HG03175 (cell line): ENCODE measurements around the gene FOXR2.
A peak's percentile ranks its signal among the peaks of the same experiment; 100 is the strongest.

Experiments
- ATAC-seq: cut with Tn5 transposase; IDR thresholded peaks from one replicate; pipeline ENCODE4 v1.9.1; 2021; ENCODE audit warnings: mild to moderate bottlenecking, moderate library complexity; ENCODE audit not compliant: unreplicated experiment

FOXR2 gene, protein sequence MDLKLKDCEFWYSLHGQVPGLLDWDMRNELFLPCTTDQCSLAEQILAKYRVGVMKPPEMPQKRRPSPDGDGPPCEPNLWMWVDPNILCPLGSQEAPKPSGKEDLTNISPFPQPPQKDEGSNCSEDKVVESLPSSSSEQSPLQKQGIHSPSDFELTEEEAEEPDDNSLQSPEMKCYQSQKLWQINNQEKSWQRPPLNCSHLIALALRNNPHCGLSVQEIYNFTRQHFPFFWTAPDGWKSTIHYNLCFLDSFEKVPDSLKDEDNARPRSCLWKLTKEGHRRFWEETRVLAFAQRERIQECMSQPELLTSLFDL

DNA sequence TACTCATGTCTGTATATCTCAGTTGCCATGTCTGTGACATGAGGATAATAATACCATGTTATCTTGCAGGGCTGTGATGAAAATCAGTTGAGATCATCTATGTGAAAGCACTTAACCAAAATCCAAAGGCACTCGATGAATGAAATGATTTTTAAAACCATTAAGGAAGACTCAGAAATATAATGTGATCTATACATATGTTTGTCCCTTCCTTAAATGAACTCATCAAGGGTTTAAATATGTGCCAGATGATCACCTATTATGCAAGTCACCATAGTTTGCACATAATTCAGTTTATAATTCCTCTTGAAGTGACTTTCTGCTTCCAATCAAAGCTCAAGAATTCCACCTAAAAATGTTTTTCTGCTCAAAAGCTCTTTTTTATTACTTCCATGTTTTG, at the start of gene FOXR2:
TSS of gene FOXR2 (plus strand) at position 301 of the 400 bp plus-strand sequence. CDS start 312 bp downstream, outside the sequence.
- no peak for ATAC-seq

DNA sequence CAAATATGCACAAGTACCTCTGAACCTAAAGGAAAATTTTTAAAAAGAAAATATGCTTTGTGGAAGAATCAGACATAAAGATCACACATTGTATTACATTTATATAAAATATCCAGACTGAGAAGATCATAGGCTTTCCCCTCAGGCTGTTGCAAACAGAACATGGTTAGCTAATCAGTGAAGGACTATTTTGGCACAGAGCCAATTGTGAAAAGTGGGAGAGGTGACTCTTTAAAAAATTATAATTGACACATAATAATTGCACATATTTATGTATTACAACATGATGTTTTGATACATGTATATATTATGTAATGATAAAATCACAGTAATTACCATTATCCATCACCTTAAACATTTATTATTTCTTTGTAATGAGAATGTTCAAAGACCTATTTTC, 44.1 kb upstream of the FOXR2 start:
- ATAC-seq: no peak

- no peak for ATAC-seq
These were observed 40.8 kb upstream of the FOXR2 start for GRCh38 chrX:55582447-55582846.

DNA sequence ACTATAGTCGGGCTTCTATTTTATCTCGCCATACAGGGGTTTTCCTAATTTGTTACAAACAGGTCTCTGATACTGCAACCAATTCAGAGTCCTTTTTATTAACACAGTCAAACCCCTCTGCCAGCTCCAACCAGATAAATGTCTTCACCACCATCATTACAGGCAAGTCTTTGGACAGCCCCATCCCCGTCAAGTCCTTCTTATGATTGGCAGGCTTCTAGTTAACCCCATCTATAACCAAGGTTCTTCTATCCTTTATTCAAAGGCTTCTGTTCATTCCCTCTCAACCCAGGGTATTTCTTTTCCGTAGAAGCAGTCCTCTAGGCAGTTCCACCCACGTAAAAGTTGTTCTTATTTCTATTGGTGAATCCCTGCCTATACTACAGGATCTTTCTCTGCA, 29.9 kb upstream of the FOXR2 start:
- ATAC-seq: no peak

GRCh38 chrX:55593756-55594257, 29.4 kb upstream of the FOXR2 start:
- ATAC-seq: no peak

- no peak for ATAC-seq
These were observed 24.9 kb upstream of the FOXR2 start for GRCh38 chrX:55598333-55598732.

DNA sequence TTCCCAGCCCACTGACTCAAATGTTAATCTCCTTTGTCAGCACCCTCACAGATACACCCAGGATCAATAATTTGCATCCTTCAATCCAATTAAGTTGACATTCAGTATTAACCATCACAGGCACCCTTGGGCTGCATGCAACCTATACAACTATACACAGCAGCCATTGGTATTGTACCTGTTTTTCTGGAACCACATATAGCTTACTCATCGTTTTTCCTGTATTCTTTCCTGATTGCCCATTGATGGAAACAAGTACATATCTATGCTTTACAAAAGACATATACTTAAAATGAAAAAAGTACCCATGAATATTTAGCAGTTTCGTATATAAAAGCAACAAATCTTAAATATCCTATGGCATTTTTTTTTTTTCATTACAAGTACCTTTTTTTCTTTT, 3.7 kb upstream of the FOXR2 start:
- ATAC-seq: no peak

DNA sequence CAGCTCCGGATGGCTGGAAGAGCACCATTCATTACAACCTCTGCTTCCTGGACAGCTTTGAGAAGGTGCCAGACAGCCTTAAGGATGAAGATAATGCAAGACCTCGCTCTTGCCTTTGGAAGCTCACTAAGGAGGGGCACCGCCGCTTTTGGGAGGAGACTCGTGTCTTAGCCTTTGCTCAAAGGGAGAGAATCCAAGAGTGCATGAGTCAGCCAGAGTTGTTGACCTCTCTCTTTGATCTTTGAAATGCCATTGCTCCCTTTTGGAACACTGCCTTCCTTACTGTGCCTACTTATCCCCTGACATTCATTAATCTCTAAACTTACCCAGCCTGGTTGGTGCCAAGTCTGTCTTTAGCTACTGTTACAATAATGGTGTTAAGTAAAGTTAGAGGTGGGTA, 1.2 kb downstream of the FOXR2 start:
- ATAC-seq: no peak

DNA sequence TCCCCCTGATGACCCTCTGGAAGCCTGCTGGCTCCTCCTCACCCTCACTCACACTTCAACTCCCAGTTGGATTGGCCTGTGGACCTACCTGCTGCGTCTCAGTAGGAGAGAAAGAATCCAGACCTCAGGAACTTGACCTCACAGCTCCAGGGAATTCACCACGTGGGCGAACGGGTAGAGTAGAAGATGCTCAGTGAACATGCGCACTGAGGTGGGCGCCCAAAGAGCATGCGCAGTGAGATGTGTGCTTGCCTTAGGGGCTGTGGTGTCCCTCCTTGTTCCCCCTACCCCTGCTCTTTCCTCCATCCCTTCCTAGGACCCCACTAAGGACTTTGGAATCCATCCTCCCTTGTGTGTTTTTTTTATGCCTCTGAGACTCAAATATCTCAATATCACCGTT, 12.9 kb downstream of the FOXR2 start:
- no peak for ATAC-seq

GRCh38 chrX:55638933-55639332, 15.7 kb downstream of the FOXR2 start:
- ATAC-seq: peak; percentile 76

DNA sequence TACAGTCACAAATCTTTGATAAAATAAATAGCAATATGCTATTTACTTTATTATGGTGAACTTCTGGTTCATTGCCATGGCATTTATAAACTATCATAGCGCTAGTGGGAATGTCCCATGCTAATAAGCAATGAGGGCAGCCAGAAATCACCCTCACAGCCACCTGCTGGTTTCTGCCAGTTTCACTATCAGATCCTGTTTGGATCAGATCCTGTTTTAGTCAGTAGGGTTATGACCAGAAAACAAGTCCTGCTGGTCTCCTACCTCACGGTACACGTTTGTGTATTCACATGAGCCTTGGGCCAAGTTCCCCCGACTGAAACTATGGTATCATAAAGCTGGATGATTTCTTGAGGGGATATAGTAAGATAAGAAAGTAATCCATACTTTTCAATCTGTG, 17.7 kb downstream of the FOXR2 start:
- peak; percentile 87 for ATAC-seq

GRCh38 chrX:55648434-55648833, 25.2 kb downstream of the FOXR2 start:
- peak; percentile 94 for ATAC-seq

DNA sequence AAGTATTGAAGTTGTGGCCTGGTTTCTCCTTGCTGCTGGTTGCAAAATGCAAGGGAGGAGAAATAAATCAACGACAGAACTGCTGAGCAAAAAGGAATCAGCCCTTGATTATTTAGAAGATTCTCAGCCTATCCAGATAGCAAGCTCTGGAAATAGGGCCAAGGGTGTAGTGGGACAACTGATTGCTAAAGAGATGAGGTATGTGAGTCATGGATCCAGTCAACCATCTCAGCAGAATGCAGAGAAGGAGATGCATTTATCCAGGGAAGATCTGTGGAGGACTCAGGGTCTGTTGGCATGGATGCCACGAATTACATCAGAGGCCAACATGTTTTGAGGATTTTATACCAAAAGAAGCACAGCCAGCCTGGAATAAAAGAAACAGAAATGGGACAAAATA, 36.7 kb downstream of the FOXR2 start:
- ATAC-seq: no peak

DNA sequence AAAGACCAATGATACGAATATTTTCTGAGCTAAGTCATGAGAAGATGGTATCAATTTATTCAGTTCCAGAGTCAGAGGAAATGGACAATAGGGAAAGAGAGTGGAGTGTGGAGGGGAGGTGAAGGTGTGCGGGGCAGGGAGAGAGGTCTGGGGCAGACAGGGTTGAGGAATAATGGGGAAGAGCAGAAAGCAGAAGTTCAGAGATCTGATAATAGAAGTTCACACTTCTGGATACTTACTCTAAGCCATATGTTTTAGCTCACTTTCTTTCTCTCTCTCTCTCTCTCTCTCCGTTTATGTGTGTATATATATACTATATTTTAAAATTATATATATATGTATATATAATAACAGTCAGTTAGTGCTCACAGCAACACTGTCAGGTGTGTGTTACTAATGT, 40.4 kb downstream of the FOXR2 start:
- ATAC-seq: peak; percentile 55

GRCh38 chrX:55668084-55668483, 44.9 kb downstream of the FOXR2 start:
- ATAC-seq: no peak
